ENCODE measurements around the gene UNC45B.

DNA sequence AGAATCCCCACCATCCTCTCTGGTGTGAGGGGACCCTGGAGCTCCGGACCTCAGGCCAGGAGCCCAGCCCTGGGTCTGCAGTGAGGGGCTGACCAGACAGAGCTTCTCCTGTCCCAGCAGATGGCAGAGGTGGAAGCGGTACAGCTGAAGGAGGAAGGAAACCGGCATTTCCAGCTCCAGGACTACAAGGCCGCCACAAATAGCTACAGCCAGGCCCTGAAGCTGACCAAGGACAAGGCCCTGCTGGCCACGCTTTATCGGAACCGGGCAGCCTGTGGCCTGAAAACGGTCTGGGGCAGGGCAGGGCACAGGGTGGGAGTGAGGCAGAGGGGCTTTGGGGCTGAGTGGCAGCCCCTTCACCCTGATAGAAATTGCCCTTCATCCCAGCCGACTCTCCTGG, 527 bp downstream of the UNC45B start:
- TF ChIP-seq, protein P1, sequence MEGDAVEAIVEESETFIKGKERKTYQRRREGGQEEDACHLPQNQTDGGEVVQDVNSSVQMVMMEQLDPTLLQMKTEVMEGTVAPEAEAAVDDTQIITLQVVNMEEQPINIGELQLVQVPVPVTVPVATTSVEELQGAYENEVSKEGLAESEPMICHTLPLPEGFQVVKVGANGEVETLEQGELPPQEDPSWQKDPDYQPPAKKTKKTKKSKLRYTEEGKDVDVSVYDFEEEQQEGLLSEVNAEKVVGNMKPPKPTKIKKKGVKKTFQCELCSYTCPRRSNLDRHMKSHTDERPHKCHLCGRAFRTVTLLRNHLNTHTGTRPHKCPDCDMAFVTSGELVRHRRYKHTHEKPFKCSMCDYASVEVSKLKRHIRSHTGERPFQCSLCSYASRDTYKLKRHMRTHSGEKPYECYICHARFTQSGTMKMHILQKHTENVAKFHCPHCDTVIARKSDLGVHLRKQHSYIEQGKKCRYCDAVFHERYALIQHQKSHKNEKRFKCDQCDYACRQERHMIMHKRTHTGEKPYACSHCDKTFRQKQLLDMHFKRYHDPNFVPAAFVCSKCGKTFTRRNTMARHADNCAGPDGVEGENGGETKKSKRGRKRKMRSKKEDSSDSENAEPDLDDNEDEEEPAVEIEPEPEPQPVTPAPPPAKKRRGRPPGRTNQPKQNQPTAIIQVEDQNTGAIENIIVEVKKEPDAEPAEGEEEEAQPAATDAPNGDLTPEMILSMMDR (IDR thresholded peaks at IDR 0.05; ENCODE audit: low read depth, low read length, poor library complexity, severe bottlenecking): no peak
- no peak for TF ChIP-seq EZH2phosphoT487 (IDR thresholded peaks at IDR 0.05; ENCODE audit: borderline replicate concordance, low read length)

All from DOHH2 (cell line).